Activated naive CD4-positive, alpha-beta T cell treated with Interleukin-2 at 50 U/mL for 16 hours (primary cell): Measurements from ENCODE around the gene PPP6R3.

Experiments used
- DNase-seq: peaks from one replicate; pipeline ENCODE4 v3.0.0-alpha.2; 2020

The PPP6R3 gene

DNA sequence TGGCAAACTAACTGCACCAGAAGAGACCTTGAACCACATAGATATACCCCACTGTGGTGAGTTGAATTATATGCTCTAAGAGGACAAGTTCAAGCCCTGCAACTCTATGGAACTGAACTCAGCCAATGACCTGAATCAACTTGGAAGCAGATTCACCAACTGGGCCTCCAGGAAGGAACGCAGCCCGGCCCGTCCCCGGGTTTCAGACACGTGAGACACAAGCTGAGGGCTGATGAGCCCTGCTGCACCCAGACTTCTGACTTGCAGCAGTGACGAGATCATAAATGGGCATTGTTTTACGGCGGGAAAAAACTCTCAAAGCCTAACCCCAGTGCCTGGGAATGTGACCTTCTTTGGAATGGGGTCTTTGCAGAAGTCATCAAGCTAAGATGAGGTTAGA is 195.3 kb downstream of the PPP6R3 start:
- DNase-seq = no peak

DNA sequence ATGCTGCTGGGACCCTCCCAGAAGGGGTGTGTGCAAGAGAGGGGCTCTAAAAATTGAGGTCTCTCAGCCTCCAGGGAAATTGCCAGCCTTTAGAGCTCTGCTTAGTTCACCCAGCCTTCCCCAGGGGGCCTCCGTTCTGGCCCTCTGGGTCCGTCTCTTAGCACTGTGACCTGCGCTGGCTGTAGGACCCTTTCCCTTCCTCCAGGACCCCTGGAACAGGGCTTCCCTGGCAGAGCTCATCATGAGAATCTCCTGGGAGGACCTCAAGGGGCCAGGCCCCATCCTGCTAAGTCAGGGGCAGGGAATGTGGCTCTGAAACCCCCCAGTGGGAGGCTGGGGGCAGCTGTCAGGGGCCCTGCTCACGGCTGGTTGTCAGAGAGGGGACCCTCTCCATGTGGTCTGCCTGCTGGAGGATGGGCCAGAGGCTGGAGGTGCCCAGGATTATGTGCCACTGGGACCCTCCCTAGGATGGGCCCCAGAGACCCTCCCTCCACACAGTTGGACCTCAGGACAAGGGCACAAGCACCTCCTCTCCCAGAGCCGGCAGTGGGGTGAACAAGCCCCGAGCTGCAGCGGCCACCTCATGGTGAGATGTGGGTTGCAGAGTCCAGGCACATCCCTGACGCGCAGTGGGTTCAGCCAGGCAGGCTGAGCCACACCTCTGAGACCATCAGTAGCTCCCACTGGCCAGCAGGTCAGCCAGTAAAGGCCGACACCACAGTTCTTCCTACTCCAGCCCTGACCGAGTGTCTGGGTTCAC is 196.6 kb downstream of the PPP6R3 start:
- DNase-seq = no peak

DNA sequence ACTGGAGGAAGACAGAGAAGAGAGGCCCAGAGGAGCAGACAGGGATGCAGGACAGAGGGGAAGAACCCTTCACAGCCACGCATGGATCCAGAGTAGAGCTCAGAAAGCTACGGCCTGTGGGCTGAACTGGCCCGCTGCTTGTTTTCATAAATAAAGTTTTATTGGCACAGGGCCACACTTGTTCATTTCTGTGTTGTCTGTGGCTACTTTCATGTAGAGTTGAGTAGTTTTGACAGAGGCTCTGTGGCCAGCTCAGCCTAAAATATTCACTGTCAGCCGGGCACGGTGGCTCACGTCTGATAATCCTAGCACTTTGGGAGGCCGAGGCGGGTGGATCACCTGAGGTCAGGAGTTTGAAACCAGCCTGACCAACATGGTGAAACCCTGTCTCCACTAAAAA is 197.5 kb downstream of the PPP6R3 start:
- no peak for DNase-seq

DNA sequence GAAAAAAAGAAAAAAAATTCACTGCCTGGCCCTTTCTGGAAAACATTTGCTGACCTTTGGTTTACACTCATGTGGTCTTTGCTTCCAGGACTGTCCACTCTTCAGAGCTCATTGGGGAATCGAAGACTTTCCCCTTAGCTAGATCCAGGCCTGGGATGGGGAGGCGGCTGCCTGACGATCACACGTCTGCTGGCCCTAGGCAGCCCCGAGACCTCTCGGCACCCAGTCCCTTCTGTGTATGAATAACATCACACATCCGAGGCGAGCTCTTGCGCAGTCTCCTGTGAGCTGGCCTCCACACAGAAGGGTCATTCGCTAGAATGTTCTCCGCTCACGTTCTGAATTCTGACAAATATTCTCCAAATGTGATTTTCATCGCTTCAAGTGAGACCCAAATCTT is 198.1 kb downstream of the PPP6R3 start:
- DNase-seq = no peak

DNA sequence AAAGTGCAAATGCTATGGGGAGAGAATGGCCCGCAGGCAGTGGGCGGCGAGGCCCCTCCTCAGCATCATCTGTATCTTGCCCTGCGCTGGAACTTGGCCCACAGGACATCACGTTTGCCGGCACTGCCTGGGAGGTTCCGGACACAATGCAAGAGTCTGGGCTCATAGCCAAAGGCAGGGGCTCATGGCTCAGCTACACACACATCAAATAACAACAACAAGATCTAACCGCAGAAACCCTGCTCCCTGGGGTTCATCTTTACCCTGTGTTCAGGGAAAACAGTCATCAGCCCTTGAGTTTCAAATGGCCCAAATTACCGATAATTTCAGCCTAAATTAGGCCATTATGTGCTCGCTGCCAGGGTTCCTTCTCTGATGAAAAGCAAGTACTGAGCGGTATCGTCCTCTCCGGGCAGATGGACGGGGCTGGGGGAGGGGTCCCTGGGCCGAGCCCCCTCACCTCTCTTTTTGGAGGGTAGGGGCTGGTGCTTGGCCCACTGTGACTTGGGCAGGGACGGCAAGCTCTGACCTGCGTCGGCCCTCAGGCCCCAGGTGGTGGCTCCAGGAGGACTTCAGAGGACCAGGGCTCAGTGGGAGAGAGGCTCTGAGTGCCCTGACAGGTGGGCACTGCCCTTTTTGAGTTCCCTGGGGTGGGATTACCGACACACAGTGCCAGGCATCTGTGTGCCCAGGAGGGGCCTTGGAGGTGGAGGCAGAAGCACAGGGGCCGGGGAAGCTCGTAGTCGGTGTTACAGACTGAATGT is 198.8 kb downstream of the PPP6R3 start:
- DNase-seq = no peak

DNA sequence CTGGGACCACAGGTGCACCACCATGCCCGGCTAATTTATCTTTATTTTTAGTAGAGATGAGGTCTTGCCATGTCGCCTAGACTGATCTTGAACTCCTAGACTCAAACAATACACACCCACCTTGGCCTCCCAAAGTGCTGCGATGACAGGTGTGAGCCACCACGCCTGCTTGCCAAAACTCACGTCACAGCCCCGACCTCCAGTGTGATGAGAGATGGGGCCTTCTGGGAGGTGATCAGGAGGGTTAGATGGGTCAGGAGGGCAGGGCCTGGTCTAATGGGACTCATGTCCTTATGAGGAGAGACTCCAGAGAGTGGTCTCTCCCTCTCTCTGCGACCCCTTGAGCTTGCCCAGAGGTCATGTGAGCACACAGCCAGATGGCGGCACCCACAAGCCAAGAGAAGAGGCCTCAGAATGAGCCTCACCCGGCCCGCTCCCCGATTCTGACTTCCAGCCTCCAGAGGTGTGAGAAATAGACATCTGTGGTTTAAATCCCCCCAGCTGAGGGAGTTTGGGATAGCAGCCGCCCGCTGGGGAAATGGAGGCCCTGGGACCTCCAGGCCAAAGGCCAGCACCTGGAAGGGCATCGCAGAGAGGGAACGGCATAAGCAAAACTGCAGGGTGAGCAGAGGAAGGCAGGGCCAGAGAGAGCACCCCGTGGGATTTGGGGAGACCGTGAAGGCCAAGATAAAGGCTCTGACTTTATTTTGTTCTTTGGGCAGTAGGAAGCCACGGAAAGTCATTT is 199.7 kb downstream of the PPP6R3 start:
- DNase-seq = no peak

DNA sequence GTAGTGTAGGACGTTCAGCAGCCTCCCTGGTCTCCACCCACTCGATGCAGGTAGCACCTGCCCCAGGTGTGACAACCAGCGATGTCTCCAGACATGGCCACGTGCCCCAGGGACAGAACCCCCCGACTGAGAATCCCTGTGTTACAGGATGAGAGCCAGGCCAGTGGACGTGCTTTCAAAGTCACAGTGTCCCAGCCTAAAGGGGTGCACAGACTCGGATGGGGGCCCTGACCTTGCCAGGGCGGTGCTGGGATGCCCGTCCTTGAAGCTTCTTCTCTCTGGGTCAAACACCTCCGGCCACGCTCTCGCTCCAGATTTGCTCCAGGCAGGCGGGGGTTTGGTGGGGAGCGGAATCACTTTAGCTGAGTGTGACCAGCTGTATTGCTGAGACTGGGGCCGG is 200.5 kb downstream of the PPP6R3 start:
- DNase-seq = no peak

DNA sequence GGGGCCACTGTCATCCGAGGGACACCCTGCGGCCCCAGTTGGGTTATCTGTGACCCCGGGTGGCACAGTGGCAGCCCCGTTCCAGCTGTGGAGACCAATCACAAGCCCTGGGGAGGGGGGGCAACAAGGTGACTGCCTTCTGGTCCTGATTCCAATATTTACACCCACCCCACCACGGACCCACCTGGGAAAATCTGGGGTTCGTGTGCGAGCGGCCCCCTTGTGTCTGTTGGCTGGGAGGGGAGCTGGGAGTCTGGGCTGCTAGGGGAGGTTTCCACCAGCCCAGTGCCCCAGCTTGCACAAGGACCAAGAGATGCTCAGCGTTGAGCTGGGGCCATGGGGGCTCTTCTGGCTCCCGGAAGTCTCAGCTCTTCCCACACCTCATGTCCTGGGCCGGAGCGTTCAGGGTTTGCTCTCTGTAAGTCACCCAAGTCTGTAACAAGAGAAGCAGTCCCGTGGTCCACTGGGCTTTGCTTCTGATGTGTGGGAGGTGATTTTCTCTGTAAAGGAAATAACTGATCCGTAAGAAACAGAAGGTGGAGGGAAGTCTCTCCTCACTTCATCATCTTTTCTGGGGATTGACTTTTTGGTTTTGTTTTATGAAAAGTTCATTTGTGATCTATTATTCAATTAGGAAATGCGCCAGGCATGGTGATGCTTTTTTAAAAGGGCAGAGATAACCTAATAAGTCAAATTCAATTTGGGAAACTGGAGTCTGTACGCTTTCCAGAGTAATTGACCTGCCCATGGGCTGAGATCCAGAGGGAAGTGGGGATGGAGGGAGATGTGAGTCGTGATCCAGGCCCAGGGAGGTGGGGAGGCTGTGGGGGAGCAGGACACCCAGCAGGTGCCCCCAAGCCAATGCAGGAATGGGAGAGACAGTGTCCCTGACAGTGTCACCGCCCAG is 201.4 kb downstream of the PPP6R3 start:
- DNase-seq = no peak

DNA sequence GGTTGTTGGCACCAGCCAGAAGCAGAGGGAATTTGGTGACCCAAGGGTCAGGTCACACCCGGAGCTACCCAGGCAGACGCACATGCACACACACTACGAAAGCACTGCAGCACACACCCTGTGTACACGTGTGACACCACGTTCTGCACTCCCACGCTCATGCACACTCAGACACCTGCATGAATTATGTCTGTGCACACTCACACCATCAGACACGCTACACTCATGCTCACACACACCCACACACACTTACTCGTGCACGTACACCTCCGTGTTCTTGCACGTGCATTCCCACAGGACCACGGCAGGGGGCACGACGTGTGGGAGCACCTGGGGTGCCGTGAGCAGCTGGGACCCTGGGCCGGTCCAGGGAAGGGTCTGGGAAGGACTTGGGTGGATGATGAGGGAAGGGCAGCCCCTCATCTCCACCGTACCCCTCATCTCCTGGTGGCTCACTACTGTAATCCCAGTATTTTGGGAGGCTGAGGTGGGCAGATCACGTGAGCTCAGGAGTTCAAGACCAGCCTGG is 203.0 kb downstream of the PPP6R3 start:
- DNase-seq = no peak

DNA sequence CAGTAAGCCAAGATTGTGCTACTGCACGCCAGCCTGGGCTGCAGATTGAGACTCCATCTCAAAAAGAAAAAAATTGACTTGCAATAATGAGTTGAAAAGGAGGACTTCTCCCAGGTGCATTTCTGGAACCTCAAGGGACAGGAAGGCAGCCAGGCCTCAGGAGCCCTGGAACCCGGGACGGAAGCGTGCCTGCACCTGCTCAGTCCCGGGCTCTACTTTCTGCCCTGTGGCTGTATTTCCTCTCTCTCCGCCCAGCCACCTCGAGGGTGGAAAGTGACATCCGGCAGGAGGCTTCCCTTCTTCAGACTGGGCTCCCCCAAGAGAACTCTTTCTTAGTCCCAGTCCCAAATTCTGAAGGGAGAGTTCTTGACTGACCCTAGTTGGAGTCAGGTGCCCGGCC is 203.6 kb downstream of the PPP6R3 start:
- no peak for DNase-seq

DNA sequence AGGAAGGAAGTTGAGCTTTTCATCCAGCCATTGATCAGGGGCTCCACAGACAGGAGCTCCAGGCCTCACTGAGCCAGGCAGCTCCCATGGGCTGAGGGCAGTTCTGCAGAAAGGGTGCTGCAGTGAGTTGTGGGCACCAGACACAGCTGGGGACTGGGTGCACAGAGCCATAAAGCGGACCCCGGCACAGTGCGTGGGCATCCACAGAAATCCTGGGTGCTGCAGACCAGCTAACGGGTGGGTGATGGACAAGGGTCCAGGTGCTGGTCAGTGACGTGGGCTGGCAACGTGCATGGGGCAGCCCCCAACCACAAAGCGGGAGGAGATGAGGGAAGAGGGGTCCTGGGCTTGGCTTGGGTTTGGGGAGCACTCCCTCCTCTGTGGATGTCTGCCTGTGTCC is 204.4 kb downstream of the PPP6R3 start:
- no peak for DNase-seq
